NCI-H345 treated with DMSO at 0.1 percent for 48 hours (cell line): ENCODE data around the gene ZC3H18.
A peak's percentile ranks its signal among the peaks of the same experiment; 100 is the strongest.

Experiments used
- DNase-seq: peaks from one replicate; lab custom pipeline; 2025; ENCODE audit not compliant: unreplicated experiment; lab: John Stamatoyannopoulos, UW

ZC3H18 gene

GRCh38 chr16:88569985-88570690 lies at the start of gene ZC3H18:
TSS of gene ZC3H18 (plus strand) at chr16:88570403. CDS start at chr16:88577124, 6,721 bp downstream.
- peak; percentile 76 for DNase-seq

- DNase-seq: no peak
Measured at GRCh38 chr16:88521674-88522073, 48.5 kb upstream of the ZC3H18 start.

DNA sequence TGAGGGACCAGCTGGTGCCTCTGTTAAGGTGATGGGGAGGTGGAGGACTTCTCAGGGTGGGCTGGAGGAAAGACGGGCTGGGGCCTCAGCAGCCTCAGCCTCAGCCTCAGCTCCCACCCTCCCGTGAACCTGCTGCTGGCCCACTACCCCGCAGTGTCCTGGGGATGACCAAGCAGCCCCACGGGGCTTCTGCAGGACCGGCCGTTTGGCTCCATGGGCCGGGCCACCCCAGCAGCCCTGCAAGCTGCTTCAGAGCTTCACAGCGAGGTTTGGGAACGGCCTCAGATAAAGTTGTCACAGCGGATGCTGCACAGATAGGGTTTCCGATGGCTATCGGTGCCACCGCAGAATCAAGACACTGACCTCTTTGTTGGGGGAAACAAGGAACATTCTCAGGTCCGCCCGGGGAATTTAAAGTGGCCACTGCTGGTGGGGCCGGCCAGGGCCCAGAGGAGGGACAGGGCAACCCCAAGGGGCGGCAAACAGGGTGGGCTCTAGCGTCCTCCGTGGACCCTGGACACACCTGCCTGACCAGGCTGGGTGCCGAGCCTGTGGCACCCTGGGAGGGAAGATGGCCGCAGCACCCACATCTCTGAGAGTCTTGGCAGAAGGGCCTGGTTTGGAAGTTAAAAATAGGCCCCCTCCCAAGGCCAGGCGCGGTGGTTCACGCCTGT lies 47.8 kb upstream of the ZC3H18 start:
- no peak for DNase-seq

- DNase-seq: no peak
Measured at GRCh38 chr16:88523309-88524161, 46.7 kb upstream of the ZC3H18 start.

- no peak for DNase-seq
Measured at GRCh38 chr16:88524274-88524972, 45.8 kb upstream of the ZC3H18 start.

DNA sequence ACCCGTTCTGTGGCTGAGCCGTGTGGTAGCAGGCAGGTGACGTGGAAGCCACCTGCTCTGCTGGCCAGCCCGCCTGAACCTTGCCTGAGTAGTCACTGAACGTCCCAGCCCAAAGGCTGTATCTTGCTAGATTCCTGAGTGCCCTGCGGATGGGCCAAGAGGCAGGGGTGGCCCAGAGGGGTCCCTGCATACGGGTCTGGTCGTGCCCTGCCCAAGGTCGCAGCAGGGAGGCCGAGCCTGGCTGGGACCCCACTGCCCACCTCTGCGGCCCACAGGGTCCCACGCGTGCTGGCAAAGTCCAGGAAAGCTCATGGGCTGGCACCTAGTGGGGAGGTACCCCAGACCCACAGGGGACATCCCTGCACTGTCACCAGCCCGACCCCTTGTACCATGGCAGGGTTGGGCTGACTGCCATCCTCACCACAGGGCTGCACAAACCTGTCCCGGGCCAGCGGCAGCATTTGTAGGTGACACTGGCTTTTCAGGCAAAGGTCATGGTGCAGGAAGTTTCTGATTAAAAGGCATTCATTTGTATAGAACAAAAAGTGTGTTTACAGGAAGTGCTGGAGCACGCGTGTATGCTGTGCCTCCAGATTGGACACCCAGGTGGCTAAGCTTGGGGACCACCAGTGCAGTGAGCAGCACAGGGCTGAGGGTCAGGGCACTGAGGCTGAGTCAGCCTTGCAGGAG lies 45.1 kb upstream of the ZC3H18 start:
- DNase-seq: no peak

DNA sequence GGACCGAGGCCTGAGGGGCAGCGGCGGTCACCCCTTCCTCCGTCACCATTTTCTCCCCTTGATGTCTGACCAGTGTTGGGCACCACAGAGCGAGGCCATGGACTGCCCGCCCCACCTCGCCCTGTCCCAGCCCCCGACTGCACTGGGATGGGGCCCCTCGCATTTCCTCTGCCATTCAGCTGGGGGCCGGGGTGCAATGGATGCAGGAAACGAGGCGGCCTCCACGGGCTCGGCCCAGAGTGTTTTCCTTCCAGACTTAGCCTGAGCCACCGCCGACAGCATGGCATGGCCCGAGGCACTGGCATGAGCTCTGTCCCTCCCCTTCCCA lies 44.6 kb upstream of the ZC3H18 start:
- no peak for DNase-seq

DNA sequence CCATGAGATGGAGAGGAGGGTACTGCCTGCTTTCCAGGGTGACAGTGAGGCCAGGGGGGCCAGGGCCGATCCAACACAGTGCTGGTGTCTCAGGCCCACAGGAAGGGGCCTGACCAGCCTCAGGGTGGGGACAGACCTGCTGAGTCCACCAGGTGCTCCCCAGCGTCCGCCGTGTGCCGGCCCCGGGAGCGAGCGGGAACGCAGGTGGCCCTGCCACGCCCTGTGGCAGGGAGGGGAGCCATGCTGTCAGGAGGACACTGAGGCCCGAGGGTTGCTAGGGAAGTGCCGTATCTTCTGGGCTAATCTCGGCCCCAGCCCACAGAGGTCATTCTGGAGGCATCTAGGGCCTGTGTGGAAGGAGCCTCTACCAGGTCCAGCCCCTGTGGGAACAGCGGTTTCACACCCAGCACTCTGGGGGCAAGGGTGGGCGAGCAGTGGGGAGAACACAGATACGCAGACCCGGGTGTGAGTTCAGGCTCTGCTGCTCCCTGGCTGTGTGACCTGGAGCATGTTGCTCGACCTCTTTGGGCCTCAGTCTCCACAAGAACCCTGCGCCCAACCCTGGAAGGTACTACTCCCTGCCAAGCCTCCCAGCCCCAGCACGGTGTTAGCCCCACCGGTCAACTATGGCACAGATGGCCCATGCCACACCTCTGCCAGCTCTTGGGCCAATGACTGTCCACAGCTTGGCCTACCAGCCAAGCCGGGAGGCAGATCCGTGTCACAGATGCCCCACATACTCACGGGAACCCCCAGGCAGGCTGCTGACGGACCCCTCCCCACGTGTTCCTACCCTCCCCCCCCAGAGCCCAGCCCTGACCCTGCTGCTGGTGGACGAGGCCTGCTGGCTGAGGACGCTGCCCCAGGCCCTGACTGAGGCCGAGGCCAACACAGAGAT lies 43.9 kb upstream of the ZC3H18 start:
- DNase-seq: no peak

- DNase-seq: no peak
Measured at GRCh38 chr16:88526906-88527185, 43.4 kb upstream of the ZC3H18 start.

DNA sequence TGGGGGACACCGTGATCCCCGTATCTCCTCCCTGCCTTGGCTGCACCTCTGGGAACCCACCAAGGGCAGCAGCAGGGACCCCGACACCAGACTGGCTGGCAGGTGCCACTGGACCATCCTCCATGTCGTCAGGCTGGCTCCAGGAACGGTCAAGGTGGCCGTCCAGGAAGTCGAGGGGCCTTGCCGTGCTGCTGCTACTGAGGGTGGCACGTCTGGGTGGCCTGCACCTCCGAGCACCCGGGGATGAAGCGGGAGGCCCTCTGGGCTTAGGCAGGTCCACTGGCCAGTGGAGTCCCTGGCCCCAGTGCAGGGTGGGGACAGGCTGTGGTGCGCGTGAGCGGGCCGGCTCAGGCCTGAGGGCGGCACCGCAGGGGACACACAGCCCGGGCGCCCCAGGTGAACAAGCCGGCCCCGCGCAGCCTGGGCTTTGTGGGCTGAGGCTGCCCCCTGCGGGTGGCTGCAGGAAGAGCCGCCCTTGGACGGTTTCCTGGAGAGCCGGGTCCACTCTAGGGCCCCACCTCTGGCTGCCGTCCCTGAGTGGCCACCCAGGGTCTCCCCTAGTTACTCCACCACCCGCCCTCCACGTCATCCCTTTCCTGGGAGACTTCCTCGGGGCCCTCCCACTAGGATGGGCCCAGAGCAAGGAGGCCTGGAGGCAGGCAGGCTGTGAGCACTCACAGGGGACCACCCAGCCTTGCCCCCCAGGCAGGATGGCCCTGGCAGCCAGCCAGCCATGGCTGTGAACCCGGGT lies 42.8 kb upstream of the ZC3H18 start:
- DNase-seq: no peak

- no peak for DNase-seq
Measured at GRCh38 chr16:88527937-88528743, 42.1 kb upstream of the ZC3H18 start.

- no peak for DNase-seq
Measured at GRCh38 chr16:88528902-88529318, 41.3 kb upstream of the ZC3H18 start.

DNA sequence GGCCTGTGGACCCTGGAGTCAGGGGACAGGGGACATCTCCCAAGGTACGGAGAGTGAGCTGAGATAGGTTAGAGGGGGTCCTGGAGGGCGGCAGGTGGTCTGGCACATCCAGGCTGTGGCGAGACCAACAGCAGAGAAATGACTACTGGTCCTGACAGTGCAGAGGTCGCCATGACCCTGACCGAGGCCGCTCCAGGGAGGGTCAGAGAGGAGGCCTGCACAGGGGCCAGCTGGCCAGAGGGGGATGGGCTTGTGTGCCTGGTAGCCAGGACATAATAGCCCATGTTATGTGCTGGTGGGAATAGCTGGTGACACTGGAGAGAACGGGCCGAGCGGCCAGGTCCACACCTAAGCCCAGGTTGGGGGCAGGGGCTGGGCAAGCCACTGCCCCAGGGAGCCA lies 40.6 kb upstream of the ZC3H18 start:
- no peak for DNase-seq

DNA sequence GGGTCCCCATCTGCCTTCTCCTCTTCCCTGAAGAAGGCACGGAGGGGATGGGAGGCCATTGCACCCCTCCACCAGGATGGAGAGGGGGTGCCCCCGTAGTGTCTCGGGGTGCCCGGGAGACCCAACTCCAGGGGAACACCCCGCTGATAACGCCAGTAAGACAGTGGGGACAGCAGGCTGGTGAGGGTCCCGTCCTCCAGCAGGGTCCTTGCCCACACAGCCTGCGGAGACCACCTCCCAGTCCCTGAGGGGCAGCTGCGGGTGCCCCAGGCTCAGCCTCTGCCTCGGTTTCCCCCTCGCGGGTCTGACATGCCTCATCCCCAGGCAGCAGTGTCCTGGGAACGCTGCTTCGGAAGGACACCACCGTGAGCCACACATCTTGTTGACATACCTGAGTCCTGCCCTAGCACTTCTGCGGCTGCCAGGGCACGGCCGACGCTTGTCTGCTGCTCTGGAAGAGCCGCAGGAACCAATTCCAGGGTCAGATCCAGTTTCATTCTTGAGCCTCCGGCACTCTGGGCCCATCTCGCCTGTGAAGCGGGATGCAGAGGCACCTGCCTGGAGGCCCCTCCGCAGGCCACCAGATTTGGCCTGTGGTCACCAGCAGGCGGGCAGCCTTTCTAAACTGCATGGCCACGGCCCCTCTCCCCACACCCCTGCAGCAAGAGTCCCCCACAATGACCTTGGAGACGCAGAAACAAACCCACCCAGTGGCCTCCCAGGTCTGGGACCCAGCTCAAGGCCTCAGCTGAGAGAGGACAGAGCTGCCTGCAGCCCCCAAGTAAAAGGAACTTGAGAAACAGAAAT lies 39.9 kb upstream of the ZC3H18 start:
- no peak for DNase-seq

DNA sequence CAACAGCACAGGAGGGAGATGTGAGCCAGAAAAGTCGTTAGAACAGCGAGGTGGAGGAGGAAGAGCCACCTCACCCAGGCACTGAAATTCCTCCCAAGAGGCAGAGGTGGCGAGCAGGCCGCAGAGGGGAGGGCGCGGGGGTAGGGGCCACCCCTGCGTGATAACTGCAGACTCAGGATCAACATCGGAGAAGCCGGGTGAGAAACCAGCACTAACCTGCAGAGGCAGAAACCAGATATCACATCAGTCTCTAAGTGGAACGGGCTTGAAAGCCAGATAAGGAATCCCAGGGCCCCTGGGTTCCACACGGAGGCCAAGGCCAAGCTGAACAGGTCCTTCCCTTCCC lies 39.4 kb upstream of the ZC3H18 start:
- no peak for DNase-seq

GRCh38 chr16:88531346-88531745 lies 38.9 kb upstream of the ZC3H18 start:
- no peak for DNase-seq

GRCh38 chr16:88531931-88532433 lies 38.2 kb upstream of the ZC3H18 start:
- DNase-seq: no peak
